Measurements from ENCODE around the gene CAMTA2. TPM values are rescaled to one million over a fixed set of nuclear protein-coding genes. Genes with fewer than 3 reads are reported as not detected.

Gene CAMTA2
- total RNA-seq, 4 donors from 2014 or later = 35.9 to 71.8 (median 51.8) TPM

GRCh38 chr17:4944554-4945175 is 42.8 kb downstream of the CAMTA2 start:
- Histone ChIP-seq H3K36me3 (peaks cover 0 to 6% (median 0%) of the 10 kb centered on the region in 4 donors), H3K27ac (peak overlapping the region; percentile 95 to 100 (median 100)), H3K4me3 (no peak overlapping the region), H3K9me3 (no peaks in the 10 kb centered on the region), H3K4me1 (peaks cover 34 to 64% (median 41%) of the 10 kb centered on the region in 4 donors), H3K27me3 (no peaks in the 10 kb centered on the region)
- TF ChIP-seq CTCF (IDR thresholded peaks at IDR 0.05) (no peak), POLR2AphosphoS5 (IDR thresholded peaks at IDR 0.05) (no peak), POLR2A (IDR thresholded peaks at IDR 0.05) (no peak), EP300 (IDR thresholded peaks at IDR 0.05; ENCODE audit: low read depth) (no peak)
- DNase-seq = no peak
- WGBS, 2 donors (ENCODE audit: low coverage in 1 of 2) = 40 to 45% methylated on average over 4 to 8 of the region's 8 CpGs
- intact Hi-C loops (cut with DNase I; ENCODE audit: low total_unique reads) = no loop called here
- in situ Hi-C loops (cut with MboI; ENCODE audit: low pct_ligation_motif_present in 1 of 4, low pct_unique_long_range_greater_than_20kb in 1 of 4, low sequenced_read_pairs in 3 of 4) = no loop called here

GRCh38 chr17:4944163-4944553 is 43.3 kb downstream of the CAMTA2 start:
- peak; percentile 37 for DNase-seq
- Histone ChIP-seq H3K27ac (peak overlapping the region; percentile 95 to 100 (median 100)), H3K27me3 (no peaks in the 10 kb centered on the region), H3K36me3 (peaks cover 0 to 6% (median 0%) of the 10 kb centered on the region in 4 donors), H3K4me1 (peaks cover 36 to 65% (median 39%) of the 10 kb centered on the region in 4 donors), H3K4me3 (no peak overlapping the region), H3K9me3 (no peaks in the 10 kb centered on the region)
- in situ Hi-C loops (cut with MboI; ENCODE audit: low pct_ligation_motif_present in 1 of 4, low pct_unique_long_range_greater_than_20kb in 1 of 4, low sequenced_read_pairs in 3 of 4) (no loop called here), intact Hi-C loops (cut with DNase I; ENCODE audit: low total_unique reads) (no loop called here)
- no peak for TF ChIP-seq CTCF (IDR thresholded peaks at IDR 0.05)
- no peak for TF ChIP-seq EP300 (IDR thresholded peaks at IDR 0.05; ENCODE audit: low read depth)
- TF ChIP-seq POLR2A (IDR thresholded peaks at IDR 0.05) = no peak
- no peak for TF ChIP-seq POLR2AphosphoS5 (IDR thresholded peaks at IDR 0.05)
- WGBS, 2 donors (ENCODE audit: low coverage in 1 of 2) = 27 to 68% methylated on average over 3 of the region's 3 CpGs

- WGBS, 2 donors (ENCODE audit: low coverage in 1 of 2) = 77 to 79% methylated on average over 6 to 13 of the region's 13 CpGs
- no peak for TF ChIP-seq CTCF (IDR thresholded peaks at IDR 0.05)
- TF ChIP-seq POLR2AphosphoS5 (IDR thresholded peaks at IDR 0.05) = no peak
- TF ChIP-seq EP300 (IDR thresholded peaks at IDR 0.05; ENCODE audit: low read depth) = no peak
- TF ChIP-seq POLR2A (IDR thresholded peaks at IDR 0.05) = no peak
- Histone ChIP-seq H3K27me3 (no peaks in the 10 kb centered on the region), H3K36me3 (peaks cover 0 to 6% (median under 1%) of the 10 kb centered on the region in 4 donors), H3K4me1 (peaks cover 48 to 78% (median 50%) of the 10 kb centered on the region in 4 donors), H3K27ac (peak overlapping the region in 2 of 4 donors; percentile 100), H3K4me3 (no peak overlapping the region), H3K9me3 (no peaks in the 10 kb centered on the region)
- in situ Hi-C loops (cut with MboI; ENCODE audit: low pct_ligation_motif_present in 1 of 4, low pct_unique_long_range_greater_than_20kb in 1 of 4, low sequenced_read_pairs in 3 of 4) (no loop called here), intact Hi-C loops (cut with DNase I; ENCODE audit: low total_unique reads) (no loop called here)
- DNase-seq = no peak
Observed at GRCh38 chr17:4942760-4943508, 44.5 kb downstream of the CAMTA2 start.

DNA sequence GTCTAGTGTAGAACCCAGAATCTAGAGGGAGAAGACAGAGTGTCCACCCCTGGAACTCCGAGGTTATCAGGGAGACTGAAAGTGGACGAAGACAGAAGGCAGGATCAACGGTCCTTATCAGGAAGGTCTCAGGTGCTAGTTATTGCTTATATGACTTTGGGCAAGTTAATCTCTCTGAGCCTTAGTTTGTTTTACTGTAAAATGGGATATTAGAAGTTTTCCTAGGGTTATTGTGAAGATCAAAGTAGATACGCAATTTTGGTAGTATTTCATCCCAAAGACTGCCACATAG is 46.2 kb downstream of the CAMTA2 start:
- Histone ChIP-seq H3K36me3 (peaks cover 0 to 14% (median 4%) of the 10 kb centered on the region in 4 donors), H3K9me3 (no peaks in the 10 kb centered on the region), H3K4me3 (peak overlapping the region; percentile 68 to 84 (median 75)), H3K27ac (peak overlapping the region; percentile 96 to 97 (median 96)), H3K4me1 (peaks cover 43 to 71% (median 44%) of the 10 kb centered on the region in 4 donors), H3K27me3 (no peaks in the 10 kb centered on the region)
- 26 to 33% methylated on average over 3 to 4 of the region's 4 CpGs for WGBS, 2 donors (ENCODE audit: low coverage in 1 of 2)
- no peak for TF ChIP-seq CTCF (IDR thresholded peaks at IDR 0.05)
- no peak for TF ChIP-seq EP300 (IDR thresholded peaks at IDR 0.05; ENCODE audit: low read depth)
- TF ChIP-seq POLR2A (IDR thresholded peaks at IDR 0.05) = no peak
- no peak for TF ChIP-seq POLR2AphosphoS5 (IDR thresholded peaks at IDR 0.05)
- in situ Hi-C loops (cut with MboI; ENCODE audit: low pct_ligation_motif_present in 1 of 4, low pct_unique_long_range_greater_than_20kb in 1 of 4, low sequenced_read_pairs in 3 of 4) = no loop called here
- intact Hi-C loops (cut with DNase I; ENCODE audit: low total_unique reads) = no loop called here
- no peak for DNase-seq
